ENCODE results near the gene WFDC13. TPM values are rescaled to one million over a fixed set of nuclear protein-coding genes. Genes with fewer than 3 reads are reported as not detected.

Gene WFDC13
- total RNA-seq, 1 experiment from 2014 or later, result not detected

Small RNA genes within 50 kb of the gene (small RNA-seq; reads per million reads assigned to genes)
- gene MIR3617 (0 reads per million in 2 experiments), gene SPINT5P (0 reads per million in 2 experiments)

Other genes starting within 250 kb of the WFDC13 start
- not detected in 2 replicates for gene WFDC2, start 232.3 kb upstream of the WFDC13 start, total RNA-seq (2014; rRNA removed; shearing (Covaris generic))
- gene SPINT3, start 186.4 kb upstream of the WFDC13 start, total RNA-seq (2014; rRNA removed; shearing (Covaris generic)), result not detected in 2 replicates
- 0.22 TPM in 1 of 2 replicates, not detected in the other for gene WFDC6, start 162.6 kb upstream of the WFDC13 start, total RNA-seq (2014; rRNA removed; shearing (Covaris generic))
- gene EPPIN, start 154.6 kb upstream of the WFDC13 start, total RNA-seq (2014; rRNA removed; shearing (Covaris generic)), result not detected in 2 replicates
- gene WFDC8, start 122.8 kb upstream of the WFDC13 start, total RNA-seq (2014; rRNA removed; shearing (Covaris generic)), result not detected in 2 replicates
- not detected in 2 replicates for gene WFDC10A, start 72.3 kb upstream of the WFDC13 start, total RNA-seq (2014; rRNA removed; shearing (Covaris generic))
- gene WFDC9, start 70.8 kb upstream of the WFDC13 start, total RNA-seq (2014; rRNA removed; shearing (Covaris generic)), result not detected in 2 replicates
- gene WFDC11, start 31.8 kb upstream of the WFDC13 start, total RNA-seq (2014; rRNA removed; shearing (Covaris generic)), result not detected in 2 replicates
- gene WFDC10B, start 3.0 kb downstream of the WFDC13 start, total RNA-seq (2014; rRNA removed; shearing (Covaris generic)), result not detected in 2 replicates
- not detected in 2 replicates for gene SPINT4, start 20.3 kb downstream of the WFDC13 start, total RNA-seq (2014; rRNA removed; shearing (Covaris generic))
- gene WFDC3, start 89.8 kb downstream of the WFDC13 start, total RNA-seq (2014; rRNA removed; shearing (Covaris generic)), result 0.40 and 0.58 TPM in 2 replicates
- 29.3 and 35.0 TPM in 2 replicates for gene DNTTIP1, start 89.9 kb downstream of the WFDC13 start, total RNA-seq (2014; rRNA removed; shearing (Covaris generic))
- 179 and 182 TPM in 2 replicates for gene UBE2C, start 110.6 kb downstream of the WFDC13 start, total RNA-seq (2014; rRNA removed; shearing (Covaris generic))
- gene TNNC2, start 125.3 kb downstream of the WFDC13 start, total RNA-seq (2014; rRNA removed; shearing (Covaris generic)), result 0.15 TPM in 1 of 2 replicates, not detected in the other
- gene SNX21, start 131.8 kb downstream of the WFDC13 start, total RNA-seq (2014; rRNA removed; shearing (Covaris generic)), result 13.1 and 13.3 TPM in 2 replicates
- 21.1 and 21.6 TPM in 2 replicates for gene ACOT8, start 155.4 kb downstream of the WFDC13 start, total RNA-seq (2014; rRNA removed; shearing (Covaris generic))
- gene ZSWIM3, start 155.6 kb downstream of the WFDC13 start, total RNA-seq (2014; rRNA removed; shearing (Covaris generic)), result 1.6 TPM in 2 replicates
- gene ZSWIM1, start 179.2 kb downstream of the WFDC13 start, total RNA-seq (2014; rRNA removed; shearing (Covaris generic)), result 11.2 and 11.4 TPM in 2 replicates
- 0.75 TPM in 1 of 2 replicates, not detected in the other for gene SPATA25, start 185.6 kb downstream of the WFDC13 start, total RNA-seq (2014; rRNA removed; shearing (Covaris generic))
- gene NEURL2, start 189.2 kb downstream of the WFDC13 start, total RNA-seq (2014; rRNA removed; shearing (Covaris generic)), result 1.4 and 1.5 TPM in 2 replicates
- gene CTSA, start 189.3 kb downstream of the WFDC13 start, total RNA-seq (2014; rRNA removed; shearing (Covaris generic)), result 80.3 and 81.6 TPM in 2 replicates
- 116 and 122 TPM in 2 replicates for gene PLTP, start 210.1 kb downstream of the WFDC13 start, total RNA-seq (2014; rRNA removed; shearing (Covaris generic))
- gene PCIF1, start 232.6 kb downstream of the WFDC13 start, total RNA-seq (2014; rRNA removed; shearing (Covaris generic)), result 10.7 and 13.2 TPM in 2 replicates

Data from NCI-H460 (cell line).